Daoy (cell line): ENCODE results near the gene DHX9. TPM values are rescaled to one million over a fixed set of nuclear protein-coding genes. Genes with fewer than 3 reads are reported as not detected.
"Not testable (repeated sequence)": the region's sequence is repeated elsewhere in the genome, so short reads cannot be mapped to it uniquely, and the experiment has no call there.

Experiments
- DNase-seq: peaks from one replicate; pipeline ENCODE4 v3.0.0-alpha.2; 2015; ENCODE audit warnings: low read depth
- total RNA-seq: library from RNA; depleted of rRNA; stranded (reverse); fragments of >200 nt; shearing (Covaris generic); gene quantifications from 2 replicates; pipeline ENCODE4 v1.2.3, GENCODE V29; 2014; rRNA removed

DHX9 gene
- total RNA-seq, 1 experiment from 2014 or later = 197 TPM

DNA sequence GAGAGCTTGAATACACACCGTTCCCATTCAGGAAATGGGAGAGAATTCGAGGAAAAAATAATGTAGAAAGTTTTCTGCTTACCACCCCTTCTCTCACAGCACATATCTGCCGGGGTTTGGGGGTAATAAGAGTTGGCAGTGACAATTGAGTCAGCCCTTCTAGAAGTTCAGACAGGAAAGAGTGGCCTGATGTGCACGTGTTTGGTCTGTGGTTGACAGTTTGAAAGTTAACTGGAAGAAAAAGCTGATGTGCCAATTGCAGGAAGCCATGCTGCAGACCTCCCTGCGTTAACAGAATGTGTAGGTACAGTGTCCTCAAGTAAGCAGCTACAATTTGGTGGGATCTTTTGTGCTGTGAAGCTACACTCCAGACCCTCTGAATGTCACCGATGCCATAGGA lies 50.9 kb downstream of the DHX9 start:
- DNase-seq = no peak

DNA sequence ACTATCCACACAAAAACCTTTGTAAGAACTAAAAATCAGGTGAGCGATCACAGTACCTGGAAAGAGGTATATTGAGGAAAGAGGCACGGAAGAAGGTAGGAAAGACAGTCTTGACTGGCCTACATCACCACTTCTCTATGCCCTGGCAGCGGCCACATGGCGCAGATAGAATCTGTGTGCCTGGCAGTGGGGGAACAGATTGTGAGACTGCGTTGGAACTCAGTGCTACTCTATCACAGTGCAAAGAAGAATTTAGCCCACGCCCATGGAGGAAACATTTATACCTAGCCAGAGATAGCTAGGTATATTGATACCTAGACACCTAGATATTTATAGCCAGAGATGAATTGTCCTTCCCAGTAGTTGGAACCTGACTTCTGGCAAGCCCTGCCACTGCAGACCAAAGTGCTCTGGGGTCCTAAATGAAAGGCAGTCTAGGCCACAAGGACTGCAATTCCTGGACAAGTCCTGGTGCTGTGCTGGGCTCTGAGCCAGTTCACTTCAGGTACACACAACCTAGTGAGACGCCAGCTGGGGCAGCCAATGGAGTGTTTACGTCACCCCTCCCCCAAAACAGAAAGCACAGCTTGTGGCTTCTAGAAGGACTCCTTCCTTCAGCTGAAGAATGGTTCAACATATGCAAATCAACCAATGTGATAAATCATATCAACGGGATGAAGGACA lies 51.9 kb downstream of the DHX9 start:
- DNase-seq = no peak

DNA sequence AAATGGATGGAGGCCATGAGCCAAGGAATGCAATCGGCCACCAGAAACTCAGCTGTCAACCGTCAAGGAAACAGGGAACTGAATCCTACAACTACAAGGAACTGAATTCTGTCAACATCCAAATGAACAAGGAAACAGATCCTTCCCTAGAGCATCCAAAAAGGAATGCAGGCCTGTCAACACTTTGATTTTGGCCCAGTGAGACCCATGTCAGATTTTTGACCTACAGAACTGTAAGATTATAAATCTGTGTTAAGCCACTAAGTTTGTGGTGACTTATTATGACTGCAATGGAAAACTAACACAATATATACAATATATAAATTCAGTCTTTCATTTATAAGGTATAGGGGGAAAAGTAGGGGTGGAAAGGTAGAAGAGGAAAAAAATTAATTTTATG lies 58.5 kb downstream of the DHX9 start:
- DNase-seq = no peak

DNA sequence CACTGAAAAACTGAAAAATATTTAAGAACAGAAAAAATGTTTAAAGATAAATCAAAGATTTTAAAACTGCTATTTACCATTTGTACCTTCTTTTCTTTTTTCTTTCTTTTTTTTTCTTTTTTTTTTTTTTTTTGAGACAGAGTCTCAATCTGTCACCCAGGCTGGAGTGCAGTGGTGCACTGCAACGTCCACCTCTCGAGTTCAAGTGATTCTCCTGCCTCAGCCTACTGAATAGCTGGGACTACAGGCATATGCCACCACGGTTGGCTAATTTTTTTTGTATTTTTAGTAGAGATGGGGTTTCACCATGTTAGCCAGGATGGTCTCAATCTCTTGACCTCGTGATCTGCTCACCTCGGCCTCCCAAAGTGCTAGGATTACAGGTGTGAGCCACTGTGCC lies 62.8 kb downstream of the DHX9 start:
- not testable (repeated sequence) for DNase-seq

DNA sequence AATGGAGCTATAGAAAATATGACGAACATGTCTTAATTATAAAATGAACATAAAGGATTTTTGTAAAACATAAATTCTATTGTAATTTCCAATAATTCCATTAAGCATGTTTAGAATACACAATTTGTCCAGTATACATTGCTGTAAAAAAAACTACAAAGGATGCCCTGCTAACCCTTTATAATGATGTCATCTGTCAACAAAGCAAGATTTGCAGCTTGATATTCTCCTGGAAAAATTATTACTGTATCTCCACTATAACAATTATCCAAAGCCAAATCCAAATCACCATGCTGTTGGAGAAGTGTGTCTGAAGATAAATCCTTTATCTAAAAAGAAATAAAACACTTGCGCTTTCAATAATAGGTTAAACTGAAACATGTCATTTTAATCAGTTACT lies 66.2 kb downstream of the DHX9 start:
- no peak for DNase-seq

DNA sequence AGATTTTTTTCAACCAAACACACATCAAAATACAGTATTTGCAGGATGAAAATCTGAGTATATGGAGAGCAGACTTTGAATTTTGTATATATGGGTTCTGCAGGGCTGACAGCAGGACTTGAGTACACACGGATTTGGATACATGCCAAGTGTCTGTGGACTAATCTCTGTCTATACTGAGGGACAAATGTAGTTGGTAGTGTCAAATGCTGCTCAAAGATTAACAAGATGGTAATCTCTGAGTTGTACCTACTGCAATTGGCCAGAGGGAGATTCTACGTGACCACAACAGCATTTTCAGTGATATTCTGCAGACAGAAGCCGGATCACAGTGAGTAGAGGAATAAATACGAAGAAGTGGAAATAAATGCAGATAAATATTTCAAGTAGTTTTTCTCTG lies 70.4 kb downstream of the DHX9 start:
- no peak for DNase-seq

DNA sequence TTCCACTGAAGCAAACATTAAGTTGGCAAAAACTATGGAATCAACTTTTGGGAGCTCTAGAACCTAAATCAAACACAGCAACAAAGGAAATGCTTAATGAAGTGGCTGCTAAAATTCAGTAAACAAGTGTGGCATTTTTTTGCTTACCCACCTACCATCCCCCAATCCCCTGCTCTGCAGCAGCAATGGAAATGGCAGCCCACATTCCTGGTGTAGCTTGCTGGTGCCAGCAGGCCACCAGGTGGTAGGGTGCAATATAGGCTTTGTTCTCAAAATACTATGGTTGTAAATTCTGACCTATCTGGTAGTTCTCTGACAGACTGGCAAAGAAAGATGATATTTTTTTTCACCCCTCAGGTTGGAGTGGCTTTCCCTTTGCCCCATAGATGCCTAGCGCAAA lies 71.0 kb downstream of the DHX9 start:
- no peak for DNase-seq

DNA sequence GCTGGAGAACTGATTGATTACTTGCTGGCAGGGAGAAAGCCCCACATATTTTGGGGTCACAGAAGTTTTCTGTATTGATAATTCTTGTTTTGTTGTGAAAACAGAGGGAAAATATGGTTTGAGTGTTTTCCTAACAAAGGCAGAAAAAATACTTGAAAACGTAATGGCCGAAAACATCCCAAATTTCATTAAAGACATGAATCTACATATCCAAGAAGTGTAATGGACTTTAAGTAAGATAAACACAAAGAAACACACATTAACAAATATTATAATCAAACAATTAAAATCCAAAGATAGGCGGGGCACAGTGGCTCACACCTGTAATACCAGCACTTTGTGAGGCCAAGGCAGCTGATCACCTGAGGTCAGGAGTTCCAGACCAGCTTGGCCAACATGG lies 74.3 kb downstream of the DHX9 start:
- DNase-seq = no peak

DNA sequence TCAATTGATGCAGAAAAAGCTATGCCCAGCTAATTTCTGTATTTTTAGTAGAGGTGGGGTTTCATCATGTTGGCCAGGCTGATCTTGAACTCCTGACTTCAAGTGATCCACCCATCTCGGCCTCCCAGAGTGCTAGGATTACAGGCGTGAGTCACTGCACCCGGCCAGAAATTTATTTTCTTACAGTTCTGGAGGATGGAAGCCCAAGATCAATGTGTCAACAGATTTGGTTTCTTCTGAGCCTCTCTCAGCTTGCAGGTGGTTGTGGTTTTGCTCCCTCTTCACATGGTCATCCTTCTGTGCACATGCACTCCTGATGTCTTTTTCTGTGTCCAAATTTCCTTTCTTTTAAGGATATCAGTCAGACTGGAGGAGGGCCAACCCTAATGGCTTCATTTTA lies 78.2 kb downstream of the DHX9 start:
- DNase-seq = peak; percentile 24

DNA sequence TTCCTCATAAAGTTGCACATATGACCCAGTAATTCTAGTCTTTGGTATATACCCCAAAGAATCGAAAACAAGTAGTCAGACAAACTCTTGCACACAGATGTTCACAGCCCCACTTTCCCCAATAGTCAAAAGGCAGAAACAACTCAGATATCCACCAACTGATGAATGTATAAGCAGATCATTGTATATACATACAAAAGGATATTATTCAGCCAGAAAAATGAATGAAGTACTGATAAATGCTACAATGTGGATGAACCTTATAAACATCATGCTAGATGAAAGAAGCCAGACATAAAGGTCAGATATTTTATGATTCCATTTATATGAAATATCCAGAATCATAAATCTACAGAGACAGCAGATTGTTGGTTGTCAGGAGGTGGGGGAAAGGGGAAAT lies 86.5 kb downstream of the DHX9 start:
- DNase-seq = no peak

DNA sequence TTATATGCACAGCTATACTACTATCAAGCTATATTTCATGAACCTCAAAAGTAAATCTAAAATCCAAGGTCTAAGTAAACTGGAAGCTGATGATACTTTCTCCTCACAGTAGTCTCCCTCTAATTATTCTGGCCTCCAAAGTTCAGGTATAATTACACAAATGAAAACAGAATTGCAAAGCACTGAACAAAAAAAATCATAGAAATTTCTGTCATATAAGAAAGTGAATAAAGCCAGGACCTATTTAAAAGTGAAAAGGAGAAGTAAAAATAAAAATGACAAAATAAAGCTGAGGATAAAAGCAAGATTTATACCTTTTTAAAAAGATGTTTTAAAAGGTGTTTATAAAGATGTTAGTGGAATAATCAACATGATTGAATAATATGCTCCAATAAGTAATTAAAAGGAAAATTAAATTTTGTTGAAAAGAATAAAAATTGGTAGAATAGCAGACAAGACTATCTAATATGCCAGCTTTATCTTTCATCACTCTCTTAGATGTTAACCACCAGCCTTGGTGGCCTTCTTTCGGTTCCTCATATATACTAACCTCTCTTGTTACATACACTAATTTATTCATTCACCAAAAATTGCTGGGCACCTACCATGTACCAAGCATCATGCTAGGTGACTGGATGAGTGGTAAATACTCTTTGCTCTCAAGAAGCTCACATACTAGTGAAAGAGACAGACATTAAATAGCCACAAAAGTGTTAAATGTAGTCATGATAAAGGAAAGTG lies 88.7 kb downstream of the DHX9 start:
- no peak for DNase-seq

DNA sequence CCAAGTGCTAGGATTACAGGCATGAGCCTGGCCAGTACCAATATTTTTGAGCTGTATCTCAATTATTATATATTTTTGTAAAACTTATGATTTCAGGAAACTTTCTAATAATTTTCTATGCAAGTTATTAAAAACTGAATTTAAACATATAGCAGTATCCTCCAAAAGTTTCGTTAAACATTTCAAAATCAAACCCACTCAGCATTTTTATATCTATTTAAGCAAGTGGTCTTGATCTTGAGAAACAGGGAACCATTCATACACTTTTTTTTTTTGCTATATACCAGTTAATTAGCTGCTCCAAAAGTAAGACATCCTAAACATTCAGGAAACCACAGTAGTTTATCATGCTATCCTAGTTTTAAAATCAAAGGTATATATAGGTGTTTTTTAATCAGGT lies 91.8 kb downstream of the DHX9 start:
- no peak for DNase-seq

DNA sequence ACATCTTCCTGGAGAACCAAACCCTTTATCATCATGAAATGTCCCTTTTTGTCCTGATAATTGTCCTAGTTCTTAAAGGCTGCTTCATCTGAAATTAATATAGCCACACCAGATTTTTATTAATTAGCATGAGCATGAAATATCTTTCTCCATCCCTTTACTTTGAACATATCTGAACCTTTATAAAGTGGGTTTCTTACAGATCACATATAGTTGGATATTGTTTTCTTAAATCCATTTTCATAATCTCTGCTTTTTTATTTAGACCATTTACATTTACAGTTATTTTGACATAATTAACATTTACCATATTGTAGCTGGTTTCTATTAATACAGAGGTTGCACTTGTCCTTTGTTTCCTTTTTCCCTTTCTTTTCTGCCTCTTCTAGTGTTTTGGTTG lies 96.6 kb downstream of the DHX9 start:
- no peak for DNase-seq

Other genes with a start within 250 kb of the DHX9 start
- gene RGS16, start 235.0 kb upstream of the DHX9 start, total RNA-seq = 0.91 and 1.6 TPM in 2 replicates
- not detected in 2 replicates for gene RGS8, start 154.8 kb upstream of the DHX9 start, total RNA-seq
- 2.8 and 4.1 TPM in 2 replicates for gene NPL, start 49.6 kb upstream of the DHX9 start, total RNA-seq
- gene SHCBP1L, start 113.8 kb downstream of the DHX9 start, total RNA-seq = not detected in 2 replicates
- 106 and 117 TPM in 2 replicates for gene LAMC1, start 184.1 kb downstream of the DHX9 start, total RNA-seq